ENCODE results near the gene IZUMO4.

GRCh38 chr19:2145831-2146241 is 49.1 kb downstream of the IZUMO4 start:
- TF ChIP-seq CTCF (IDR thresholded peaks at IDR 0.05) (no peak), POLR2AphosphoS5 (IDR thresholded peaks at IDR 0.05) (no peak), POLR2A (IDR thresholded peaks at IDR 0.05) (no peak)
